GM12878 (cell line): ENCODE data around the gene DUSP7. TPM values are rescaled to one million over a fixed set of nuclear protein-coding genes. Genes with fewer than 3 reads are reported as not detected.

Experiments used
- ATAC-seq: fragments of 200-7000 bp; cut with Tn5 transposase; 3 replicates; pipeline ENCODE4 v1.9.1; 2020; ENCODE audit warnings: mild to moderate bottlenecking, moderate library complexity
- BruUV-seq: library from RNA; stranded (reverse); fragments of 400-500 nt; replicated peaks from 2 replicates; lab custom pipeline; 2021; lab: Mats Ljungman, UMichigan
- CTCF ChIA-PET: fragments of 300-600 bp; sonication (Branson Sonifier 250); formaldehyde crosslinking; extraction: SDS; loops from one replicate; lab custom pipeline; 2021; ENCODE audit warnings: inconsistent platforms; lab: Yijun Ruan, JAX
- POLR2A ChIA-PET: fragments of 350-600 bp; formaldehyde crosslinking; extraction: SDS; loops from one replicate; lab custom pipeline; 2021; ENCODE audit warnings: inconsistent platforms; lab: Charles Lee
- RAD21 ChIA-PET: fragments of 300-600 bp; sonication (Branson Sonifier 250); formaldehyde crosslinking; loops from one replicate; lab custom pipeline; 2023; ENCODE audit warnings: antibody characterized with exemption; ENCODE audit not compliant: unreplicated experiment; lab: Charles Lee
- SMC1A ChIA-PET: fragments of 300-600 bp; sonication (Branson Sonifier 250); formaldehyde crosslinking; loops from one replicate; lab custom pipeline; 2023; ENCODE audit not compliant: unreplicated experiment, uncharacterized antibody; lab: Charles Lee
- DNase-seq: peaks from one replicate; pipeline ENCODE4 v3.0.0-alpha.2; 2011; ENCODE audit warnings: low read depth, low spot score
- FAIRE-seq: peaks from 3 replicates; lab custom pipeline; 2011; peaks lifted over from hg19 to GRCh38; lab: Jason Lieb, UNC
- H2AFZ ChIP-seq: 2 replicates; pipeline ENCODE4 v1.6.0; 2011; ENCODE audit warnings: low read depth, low read length, control low read depth; ENCODE audit not compliant: control insufficient read depth
- H3K27ac ChIP-seq: 2 replicates; pipeline ENCODE4 v1.5.1; 2011; ENCODE audit warnings: control low read depth; ENCODE audit not compliant: control insufficient read depth, insufficient read depth
- H3K27me3 ChIP-seq, 2 experiments: replicated peaks in 1 of 2; 2 replicates each; pipeline versions ENCODE4 v1.6.0 to v1.6.1; 2011; ENCODE audit warnings: low read length in 1 of 2; ENCODE audit not compliant: control insufficient read depth in 2 of 2, insufficient read depth in 2 of 2
- H3K36me3 ChIP-seq, 2 experiments: 2 replicates each; pipeline ENCODE4 v1.5.1; 2011; ENCODE audit warnings: low read length in 1 of 2; ENCODE audit not compliant: control insufficient read depth in 2 of 2, insufficient read depth in 2 of 2
- H3K4me1 ChIP-seq: 2 replicates; pipeline ENCODE4 v1.6.1; 2011; ENCODE audit warnings: mild to moderate bottlenecking, low read length, moderate library complexity, mixed read lengths; ENCODE audit not compliant: control insufficient read depth, insufficient read depth
- H3K4me2 ChIP-seq: 2 replicates; pipeline ENCODE4 v1.6.0; 2011; ENCODE audit warnings: control low read depth; ENCODE audit not compliant: control insufficient read depth, insufficient read depth
- H3K4me3 ChIP-seq: fragments of 200-600 bp; sonication (generic); 2 replicates; pipeline ENCODE4 v1.5.1; 2016
- H3K79me2 ChIP-seq: 2 replicates; pipeline ENCODE4 v1.6.0; 2011; ENCODE audit warnings: low read length; ENCODE audit not compliant: control insufficient read depth, insufficient read depth
- H3K9ac ChIP-seq: 2 replicates; pipeline ENCODE4 v1.8.0; 2011; ENCODE audit warnings: low read length, control low read depth, mixed read lengths; ENCODE audit not compliant: control insufficient read depth, insufficient read depth
- H3K9me3 ChIP-seq: replicated peaks from 3 replicates; pipeline ENCODE4 v1.5.1; 2011; ENCODE audit warnings: mild to moderate bottlenecking, low read length; ENCODE audit not compliant: control insufficient read depth, insufficient read depth
- H4K20me1 ChIP-seq: 2 replicates; pipeline ENCODE4 v1.6.0; 2011; ENCODE audit not compliant: control insufficient read depth, insufficient read depth
- BRCA1 ChIP-seq: IDR thresholded peaks from 2 replicates; pipeline ENCODE4 v1.6.1; 2011; ENCODE audit warnings: low read depth, low read length, improper control_type of control experiment
- IKZF2 ChIP-seq, 2 experiments: fragments of 450-650 bp; IDR thresholded peaks; 2 replicates each; pipeline ENCODE4 v1.6.1; 2017; ENCODE audit warnings: mild to moderate bottlenecking in 2 of 2, moderate library complexity in 2 of 2
- IRF5 ChIP-seq: fragments of 450-650 bp; IDR thresholded peaks from 2 replicates; pipeline ENCODE4 v1.6.1; 2017; ENCODE audit warnings: borderline replicate concordance
- NFXL1 ChIP-seq: fragments of 450-650 bp; IDR thresholded peaks from 2 replicates; pipeline ENCODE4 v1.6.1; 2017; ENCODE audit warnings: antibody characterized with exemption, mild to moderate bottlenecking, borderline replicate concordance
- NFYA ChIP-seq: IDR thresholded peaks from 2 replicates; pipeline ENCODE4 v1.6.1; 2011; ENCODE audit warnings: low read depth, mild to moderate bottlenecking, low read length, improper control_type of control experiment, borderline replicate concordance
- RB1 ChIP-seq: fragments of 450-650 bp; formaldehyde crosslinking; IDR thresholded peaks from 2 replicates; pipeline ENCODE4 v1.6.1; 2017; ENCODE audit warnings: mild to moderate bottlenecking, borderline replicate concordance
- RFX5 ChIP-seq: IDR thresholded peaks from 2 replicates; pipeline ENCODE4 v1.6.1; 2011; ENCODE audit warnings: low read depth, low read length, improper control_type of control experiment
- WGBS: methylation state at CpG from one replicate; pipeline ENCODE4 v1.1.6; 2016; ENCODE audit warnings: low lambda C conversion rate; ENCODE audit not compliant: insufficient replicate concordance, insufficient coverage; ENCODE audit errors: missing lambda C conversion rate; 5-methylcytosine and 5-hydroxymethylcytosine counted together
- in situ Hi-C: fragments of 300-500 bp; cut with MboI; formaldehyde crosslinking; loops from 9 replicates; pipeline ENCODE4 v1.14.3; 2018; ENCODE audit warnings: mixed read lengths
- intact Hi-C: fragments of 100-400 bp; cut with micrococcal nuclease; formaldehyde crosslinking; loops from one replicate; pipeline ENCODE4 v1.14.2; 2022; ENCODE audit not compliant: unreplicated experiment
- polyA plus RNA-seq, 11 experiments: library from polyadenylated mRNA; depleted of rRNA in 4 of 11; unstranded in 6 of 11; stranded (reverse) in 5 of 11; fragments of >200 nt; fragmentation: Nextera tagmentation in 4 of 11; fragmentation: Illumina TruSeq in 1 of 11; extraction: Ambion mirVana in 4 of 11; extraction: Trizol in 1 of 11; gene quantifications; 1 replicate in 1 of 11; 2 replicates in 10 of 11; pipeline versions ENCODE4 v1.2.1 to v1.2.3, GENCODE V29; 2011 to 2016; ENCODE audit warnings: inconsistent platforms in 2 of 11, missing spikeins in 2 of 11, low read depth in 1 of 11
- total RNA-seq, 4 experiments: library from RNA; depleted of rRNA in 3 of 4; stranded (reverse); fragments of >200 nt in 3 of 4; fragmentation: Illumina TruSeq in 1 of 4; extraction: Trizol in 1 of 4; gene quantifications; 2 replicates each; pipeline versions ENCODE4 v1.2.1 to v1.2.3, GENCODE V29; 2013 to 2021

DUSP7 gene
- total and polyA plus RNA-seq, 10 of the 15 experiments (the other 5 are each of a cell fraction or from before 2014, with no cell fraction given), result 0.73 to 17.0 (median 7.9) TPM

GRCh38 chr3:52089691-52090090 lies 33.3 kb upstream of the DUSP7 start:
- no TSS peak for BruUV-seq
- Histone ChIP-seq H4K20me1 (no peaks in the 10 kb centered on the region), H3K27ac (no peak overlapping the region), H3K9ac (no peak overlapping the region), H3K4me1 (peaks cover 25% of the 10 kb centered on the region), H3K79me2 (no peaks in the 10 kb centered on the region), H2AFZ (no peak overlapping the region), H3K9me3 (no peaks in the 10 kb centered on the region), H3K36me3 (peaks cover 0 to 3% of the 10 kb centered on the region in 2 experiments; a peak in 2 of 4 replicates), H3K4me3 (no peak overlapping the region), H3K27me3 (no peaks in the 10 kb centered on the region), H3K4me2 (no peak overlapping the region)
- ATAC-seq (no peak), FAIRE-seq (no peak), DNase-seq (no peak)
- SMC1A ChIA-PET, result no interaction called here
- WGBS, result 96% methylated on average over 4 of the region's 4 CpGs
- CTCF ChIA-PET, result no interaction called here
- intact Hi-C loops (no loop called here), in situ Hi-C loops (no loop called here)
- TF ChIP-seq RFX5, result no peak
- TF ChIP-seq IRF5, result no peak
- TF ChIP-seq NFYA, result no peak
- TF ChIP-seq RB1, result no peak
- TF ChIP-seq IKZF2 (IDR thresholded peaks at IDR 0.05), result no peak
- TF ChIP-seq NFXL1, result no peak
- no peak for TF ChIP-seq BRCA1
- POLR2A ChIA-PET, result no interaction called here
- RAD21 ChIA-PET, result no interaction called here
